B cell (primary cell): Measurements from ENCODE around the gene TTC24.

Experiments used
- EZH2 ChIP-seq: IDR thresholded peaks from 2 replicates; pipeline ENCODE4 v1.6.1; 2012; ENCODE audit warnings: borderline replicate concordance, low read depth, mild to moderate bottlenecking, moderate library complexity, low read length; ENCODE audit not compliant: insufficient read depth, poor library complexity, severe bottlenecking
- TF ChIP-seq, protein P1 (sequence below): fragments of 200-600 bp; IDR thresholded peaks from one replicate; pipeline ENCODE4 v1.8.0; 2022; ENCODE audit warnings: antibody characterized with exemption, mild to moderate bottlenecking

DNA sequence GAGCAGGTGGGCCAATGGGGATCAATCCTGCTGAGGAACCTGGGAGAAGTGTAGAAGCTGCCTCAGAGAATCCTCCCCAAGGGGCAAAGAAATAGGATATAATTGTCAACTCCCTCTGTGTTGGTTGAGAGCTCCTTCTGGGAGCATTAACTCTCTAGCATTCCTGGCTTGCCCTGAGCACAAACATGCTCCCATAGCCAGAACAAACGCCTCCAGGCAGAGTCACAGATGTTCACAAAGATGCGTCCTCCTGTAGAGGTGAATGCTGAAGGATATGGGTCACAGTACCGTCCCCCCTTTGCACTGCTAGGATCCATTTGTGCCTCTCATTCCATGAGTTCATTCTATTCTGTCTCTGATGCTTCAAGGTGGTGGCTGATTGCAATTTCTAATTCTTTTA lies 52.8 kb downstream of the TTC24 start:
- TF ChIP-seq, protein P1, sequence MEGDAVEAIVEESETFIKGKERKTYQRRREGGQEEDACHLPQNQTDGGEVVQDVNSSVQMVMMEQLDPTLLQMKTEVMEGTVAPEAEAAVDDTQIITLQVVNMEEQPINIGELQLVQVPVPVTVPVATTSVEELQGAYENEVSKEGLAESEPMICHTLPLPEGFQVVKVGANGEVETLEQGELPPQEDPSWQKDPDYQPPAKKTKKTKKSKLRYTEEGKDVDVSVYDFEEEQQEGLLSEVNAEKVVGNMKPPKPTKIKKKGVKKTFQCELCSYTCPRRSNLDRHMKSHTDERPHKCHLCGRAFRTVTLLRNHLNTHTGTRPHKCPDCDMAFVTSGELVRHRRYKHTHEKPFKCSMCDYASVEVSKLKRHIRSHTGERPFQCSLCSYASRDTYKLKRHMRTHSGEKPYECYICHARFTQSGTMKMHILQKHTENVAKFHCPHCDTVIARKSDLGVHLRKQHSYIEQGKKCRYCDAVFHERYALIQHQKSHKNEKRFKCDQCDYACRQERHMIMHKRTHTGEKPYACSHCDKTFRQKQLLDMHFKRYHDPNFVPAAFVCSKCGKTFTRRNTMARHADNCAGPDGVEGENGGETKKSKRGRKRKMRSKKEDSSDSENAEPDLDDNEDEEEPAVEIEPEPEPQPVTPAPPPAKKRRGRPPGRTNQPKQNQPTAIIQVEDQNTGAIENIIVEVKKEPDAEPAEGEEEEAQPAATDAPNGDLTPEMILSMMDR = no peak
- no peak for TF ChIP-seq EZH2
